Spleen (tissue), 11 donors: Measurements from ENCODE around the gene ITGA2B. TPM values are rescaled to one million over a fixed set of nuclear protein-coding genes. Genes with fewer than 3 reads are reported as not detected.
"Not testable (repeated sequence)": the region's sequence is repeated elsewhere in the genome, so short reads cannot be mapped to it uniquely, and the experiment has no call there.

Experiments
- DNase-seq: peaks from one replicate; pipeline ENCODE4 v3.0.0-alpha.2; 2020
- H3K27ac ChIP-seq, 8 donors: fragments of 200-600 bp; sonication (generic) in 7 of 8; 1 replicate in 4 of 8; 2 replicates in 4 of 8; pipeline versions ENCODE4 v1.5.0 to v1.8.0; 2016 to 2021; ENCODE audit warnings: inconsistent platforms in 4 of 8, mild to moderate bottlenecking in 4 of 8, moderate library complexity in 1 of 8
- H3K27me3 ChIP-seq, 7 donors: fragments of 200-600 bp; sonication (generic) in 6 of 7; replicated peaks in 1 of 7; 1 replicate in 4 of 7; 2 replicates in 3 of 7; pipeline versions ENCODE4 v1.5.0 to v1.8.0; 2016 to 2021; ENCODE audit warnings: inconsistent platforms in 3 of 7, mild to moderate bottlenecking in 1 of 7
- H3K36me3 ChIP-seq, 6 donors: fragments of 200-600 bp; sonication (generic) in 5 of 6; 1 replicate in 4 of 6; 2 replicates in 2 of 6; pipeline versions ENCODE4 v1.5.0 to v1.8.0; 2016 to 2021; ENCODE audit warnings: inconsistent platforms in 2 of 6
- H3K4me1 ChIP-seq, 6 donors: fragments of 200-600 bp; sonication (generic) in 5 of 6; 1 replicate in 3 of 6; 2 replicates in 3 of 6; pipeline versions ENCODE4 v1.5.0 to v1.8.0; 2016 to 2021; ENCODE audit warnings: inconsistent platforms in 3 of 6
- H3K4me3 ChIP-seq, 8 donors: fragments of 200-600 bp; sonication (generic) in 7 of 8; 1 replicate in 4 of 8; 2 replicates in 4 of 8; pipeline versions ENCODE4 v1.5.0 to v1.8.0; 2016 to 2021; ENCODE audit warnings: inconsistent platforms in 4 of 8, mild to moderate bottlenecking in 4 of 8, moderate library complexity in 2 of 8
- H3K9me3 ChIP-seq, 8 donors: fragments of 200-600 bp; sonication (generic) in 7 of 8; 1 replicate in 4 of 8; 2 replicates in 4 of 8; pipeline versions ENCODE4 v1.5.0 to v1.8.0; 2016 to 2021; ENCODE audit warnings: inconsistent platforms in 4 of 8
- CTCF ChIP-seq, 11 experiments: fragments of 200-600 bp in 7 of 11; fragments of 450-650 bp in 4 of 11; sonication (generic) in 4 of 11; IDR thresholded peaks in 8 of 11; conservative IDR thresholded peaks in 3 of 11; 1 replicate in 7 of 11; 2 replicates in 4 of 11; pipeline versions ENCODE4 v1.4.0 to v1.8.0; 2016 to 2021; ENCODE audit warnings: antibody characterized with exemption in 11 of 11, inconsistent platforms in 4 of 11, mild to moderate bottlenecking in 1 of 11
- POLR2A ChIP-seq, 3 donors: fragments of 450-650 bp; IDR thresholded peaks; one replicate each; pipeline ENCODE4 v1.5.1; 2017; ENCODE audit warnings: antibody characterized with exemption in 3 of 3, mild to moderate bottlenecking in 1 of 3
- POLR2AphosphoS5 ChIP-seq, 3 donors: sonication (generic); formaldehyde crosslinking; IDR thresholded peaks; one replicate each; pipeline ENCODE4 v1.5.1; 2017; ENCODE audit warnings: antibody characterized with exemption in 3 of 3
- WGBS, 5 donors: extraction: QIAGEN DNeasy Blood & Tissue Kit in 3 of 5; methylation state at CpG; one replicate each; pipeline versions ENCODE4 v1.1.5 to v1.1.7; 2013 to 2018; 5-methylcytosine and 5-hydroxymethylcytosine counted together
- intact Hi-C: fragments of 100-400 bp; cut with DNase I; formaldehyde crosslinking; loops from one replicate; pipeline ENCODE4 v1.15.0; 2023; ENCODE audit warnings: low total_unique reads
- polyA plus RNA-seq, 3 donors: library from polyadenylated mRNA; stranded (reverse); fragments of 200-250 nt; gene quantifications; one replicate each; pipeline ENCODE4 v1.2.1, GENCODE V29; 2013
- total RNA-seq, 7 donors: library from RNA; depleted of rRNA in 3 of 7; stranded (reverse); fragments of >200 nt in 3 of 7; fragmentation: NEBNext Ultra II Directional in 4 of 7; extraction: Animal tissue kit (Norgen Biotek cat#: 25700) in 4 of 7; gene quantifications; one replicate each; pipeline versions ENCODE4 v1.1.0 to v1.2.1, GENCODE V29; 2016 to 2021
- donor health status: healthy with polysubstance abuse.
- donor health status: DM: no; HTN: no; CAD: no; lungs with moderate emphysema.
- donor health status: DM: no; HTN: no; CAD: no.
- donor health status: Bipolar disorder and iron deficiency.
- donor health status: healthy.
- donor health status: DM: no; HTN: no; CAD: no.
- donor health status: DM: yes; HTN: yes; CAD: no.

The ITGA2B gene
- total and polyA plus RNA-seq, 10 donors, result 0.93 to 36.7 (median 23.0) TPM

- Histone ChIP-seq H3K36me3 (peaks cover 0 to 41% (median 23%) of the 10 kb centered on the region in 6 donors), H3K27ac (no peak overlapping the region), H3K27me3 (no peaks in the 10 kb centered on the region), H3K9me3 (no peaks in the 10 kb centered on the region), H3K4me3 (no peak overlapping the region), H3K4me1 (peaks cover 0 to 2% (median 0%) of the 10 kb centered on the region in 6 donors)
- no peak for DNase-seq
- TF ChIP-seq POLR2AphosphoS5 (IDR thresholded peaks at IDR 0.05) (no peak), CTCF (IDR thresholded peaks at IDR 0.05 in 8 of 11, conservative IDR thresholded peaks at IDR 0.05 in 3 of 11) (no peak), POLR2A (IDR thresholded peaks at IDR 0.05) (no peak)
- intact Hi-C loops, result no loop called here
- 92 to 100% (median 95%) methylated on average over 2 of the region's 2 CpGs for WGBS, 5 donors
Observed at GRCh38 chr17:44394833-44395232, 5.4 kb upstream of the ITGA2B start.

- DNase-seq, H3K27me3 ChIP-seq, intact Hi-C loops, H3K4me1 ChIP-seq, H3K9me3 ChIP-seq, H3K4me3 ChIP-seq, H3K27ac ChIP-seq: not testable (repeated sequence)
- WGBS, 5 donors, result 91 to 97% (median 96%) methylated on average over 9 of the region's 9 CpGs
- peaks cover 0 to 34% (median 17%) of the 10 kb centered on the region in 6 donors for H3K36me3 ChIP-seq
Observed at GRCh38 chr17:44394112-44394511, 4.7 kb upstream of the ITGA2B start.

GRCh38 chr17:44390250-44390870 is 911 bp upstream of the ITGA2B start:
- intact Hi-C loops, result no loop called here
- no peak for DNase-seq
- H3K27me3 ChIP-seq, result peaks cover 0 to 25% (median 8%) of the 10 kb centered on the region in 7 donors
- H3K4me3 ChIP-seq, result no peak overlapping the region
- no peak overlapping the region for H3K27ac ChIP-seq
- peaks cover 0 to 1% (median 0%) of the 10 kb centered on the region in 6 donors for H3K36me3 ChIP-seq
- 69 to 80% (median 77%) methylated on average over 7 to 10 of the region's 10 CpGs for WGBS, 5 donors
- H3K9me3 ChIP-seq, result no peaks in the 10 kb centered on the region
- TF ChIP-seq POLR2A (IDR thresholded peaks at IDR 0.05), result no peak
- no peak for TF ChIP-seq CTCF (IDR thresholded peaks at IDR 0.05 in 8 of 11, conservative IDR thresholded peaks at IDR 0.05 in 3 of 11)
- TF ChIP-seq POLR2AphosphoS5 (IDR thresholded peaks at IDR 0.05), result no peak
- H3K4me1 ChIP-seq, result peaks cover 7 to 15% (median 9%) of the 10 kb centered on the region in 6 donors

GRCh38 chr17:44389723-44390202 is 314 bp upstream of the ITGA2B start:
- H3K4me1 ChIP-seq, result peaks cover 11 to 21% (median 14%) of the 10 kb centered on the region in 6 donors
- H3K9me3 ChIP-seq, result no peaks in the 10 kb centered on the region
- H3K4me3 ChIP-seq, result no peak overlapping the region
- no peak for DNase-seq
- intact Hi-C loops, result no loop called here
- no peak overlapping the region for H3K27ac ChIP-seq
- H3K27me3 ChIP-seq, result peaks cover 0 to 31% (median 14%) of the 10 kb centered on the region in 7 donors
- no peaks in the 10 kb centered on the region for H3K36me3 ChIP-seq
- no peak for TF ChIP-seq POLR2AphosphoS5 (IDR thresholded peaks at IDR 0.05)
- no peak for TF ChIP-seq CTCF (IDR thresholded peaks at IDR 0.05 in 8 of 11, conservative IDR thresholded peaks at IDR 0.05 in 3 of 11)
- TF ChIP-seq POLR2A (IDR thresholded peaks at IDR 0.05), result no peak
- 30 to 54% (median 39%) methylated on average over 6 of the region's 6 CpGs for WGBS, 5 donors
